Colonic mucosa (tissue), 4 donors: ENCODE results near the gene LMO2. TPM values are rescaled to one million over a fixed set of nuclear protein-coding genes. Genes with fewer than 3 reads are reported as not detected.

Experiments
- DNase-seq: peaks from one replicate; pipeline ENCODE4 v3.0.0-alpha.2; 2020
- H3K27ac ChIP-seq: fragments of 200-600 bp; one replicate; pipeline ENCODE4 v1.8.0; 2021
- H3K27me3 ChIP-seq: fragments of 200-600 bp; one replicate; pipeline ENCODE4 v1.8.0; 2021
- H3K36me3 ChIP-seq: fragments of 200-600 bp; one replicate; pipeline ENCODE4 v1.8.0; 2021
- H3K4me1 ChIP-seq: fragments of 200-600 bp; one replicate; pipeline ENCODE4 v1.8.0; 2021; ENCODE audit warnings: mild to moderate bottlenecking
- H3K4me3 ChIP-seq: fragments of 200-600 bp; one replicate; pipeline ENCODE4 v1.8.0; 2021
- H3K9ac ChIP-seq, 2 donors: one replicate each; pipeline ENCODE4 v1.7.0; 2013; ENCODE audit warnings: control low read depth in 2 of 2, low read depth in 2 of 2, low read length in 2 of 2
- H3K9me3 ChIP-seq: fragments of 200-600 bp; one replicate; pipeline ENCODE4 v1.8.0; 2021
- intact Hi-C: fragments of 100-400 bp; cut with DNase I; formaldehyde crosslinking; loops from one replicate; pipeline ENCODE4 v1.14.1; 2022
- total RNA-seq, 2 donors: library from RNA; stranded (reverse); fragmentation: NEBNext Ultra II Directional in 1 of 2; extraction: Animal tissue kit (Norgen Biotek cat#: 25700) in 1 of 2; gene quantifications; one replicate each; pipeline ENCODE4 v1.2.1, GENCODE V29; 2021
- TF ChIP-seq, protein P1 (sequence below): fragments of 200-600 bp; IDR thresholded peaks from one replicate; pipeline ENCODE4 v1.8.0; 2022; ENCODE audit warnings: antibody characterized with exemption, mild to moderate bottlenecking
- donor health status: healthy.
- donor health status: DM: no; HTN: no; CAD: no.
- donor health status: DM: no; HTN: no; CAD: no.

The LMO2 gene
- total RNA-seq, 2 donors from 2014 or later, result 7.2 to 11.3 TPM

DNA sequence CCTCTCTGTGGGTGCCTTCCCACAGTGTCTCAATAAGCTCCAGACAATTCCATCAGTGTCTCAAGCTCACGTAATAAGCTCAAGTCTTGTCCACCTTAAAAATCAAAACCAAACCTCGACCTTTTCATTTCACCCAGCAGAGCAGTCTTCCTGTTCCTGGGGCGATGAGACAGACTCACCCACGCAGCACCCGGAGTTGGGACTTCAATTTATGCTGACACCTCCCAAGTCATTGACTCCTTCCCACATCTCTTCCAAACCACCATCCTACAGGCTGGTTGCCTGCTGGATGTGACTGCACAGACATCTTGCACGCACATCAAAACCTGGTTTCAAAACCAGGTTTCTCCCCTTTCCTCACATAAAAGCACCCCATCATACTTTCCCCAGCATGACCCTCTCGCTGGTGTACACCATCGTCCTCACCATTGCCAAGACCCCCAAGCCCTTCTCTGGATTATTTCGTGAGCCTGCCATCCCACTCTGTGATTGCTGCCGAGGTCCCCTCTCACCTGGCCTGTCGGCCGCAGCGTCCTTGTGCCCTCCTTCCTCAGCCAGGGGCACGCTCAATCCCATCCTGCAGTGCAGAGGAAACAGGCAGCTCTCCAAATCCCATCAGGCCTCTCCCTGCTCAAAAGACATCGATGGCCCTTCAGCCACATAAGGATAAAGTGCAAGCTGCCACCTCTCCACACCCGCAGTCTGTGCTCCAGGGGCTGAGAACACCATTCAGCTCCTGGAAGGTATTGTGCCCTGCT is 72.4 kb downstream of the LMO2 start:
- no peak for DNase-seq
- Histone ChIP-seq H3K36me3 (no peaks in the 10 kb centered on the region), H3K9me3 (no peaks in the 10 kb centered on the region), H3K27ac (no peak overlapping the region), H3K4me3 (no peak overlapping the region), H3K4me1 (no peaks in the 10 kb centered on the region), H3K9ac (no peak overlapping the region), H3K27me3 (no peaks in the 10 kb centered on the region)
- intact Hi-C loops, result no loop called here
- TF ChIP-seq, protein P1, sequence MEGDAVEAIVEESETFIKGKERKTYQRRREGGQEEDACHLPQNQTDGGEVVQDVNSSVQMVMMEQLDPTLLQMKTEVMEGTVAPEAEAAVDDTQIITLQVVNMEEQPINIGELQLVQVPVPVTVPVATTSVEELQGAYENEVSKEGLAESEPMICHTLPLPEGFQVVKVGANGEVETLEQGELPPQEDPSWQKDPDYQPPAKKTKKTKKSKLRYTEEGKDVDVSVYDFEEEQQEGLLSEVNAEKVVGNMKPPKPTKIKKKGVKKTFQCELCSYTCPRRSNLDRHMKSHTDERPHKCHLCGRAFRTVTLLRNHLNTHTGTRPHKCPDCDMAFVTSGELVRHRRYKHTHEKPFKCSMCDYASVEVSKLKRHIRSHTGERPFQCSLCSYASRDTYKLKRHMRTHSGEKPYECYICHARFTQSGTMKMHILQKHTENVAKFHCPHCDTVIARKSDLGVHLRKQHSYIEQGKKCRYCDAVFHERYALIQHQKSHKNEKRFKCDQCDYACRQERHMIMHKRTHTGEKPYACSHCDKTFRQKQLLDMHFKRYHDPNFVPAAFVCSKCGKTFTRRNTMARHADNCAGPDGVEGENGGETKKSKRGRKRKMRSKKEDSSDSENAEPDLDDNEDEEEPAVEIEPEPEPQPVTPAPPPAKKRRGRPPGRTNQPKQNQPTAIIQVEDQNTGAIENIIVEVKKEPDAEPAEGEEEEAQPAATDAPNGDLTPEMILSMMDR, result no peak

Other genes with a start within 250 kb of the LMO2 start
- not detected for gene C11orf91, start 191.2 kb downstream of the LMO2 start, total RNA-seq
- 100 to 1,000 TPM; 268 to 399 TPM for gene CD59, start 155.7 kb downstream of the LMO2 start, total RNA-seq
- gene FBXO3, start 117.6 kb downstream of the LMO2 start, total RNA-seq, result 10 to 100 TPM; 30.0 to 36.9 TPM
- gene CAPRIN1, start 159.7 kb upstream of the LMO2 start, total RNA-seq, result 100 to 1,000 TPM; 182 to 274 TPM
- gene NAT10, start 213.6 kb upstream of the LMO2 start, total RNA-seq, result 10 to 100 TPM; 24.1 to 48.0 TPM